Activated naive CD4-positive, alpha-beta T cell treated with Interleukin-2 at 50 U/mL for 16 hours (primary cell): ENCODE results near the gene RNF123.
"Not testable (repeated sequence)": the region's sequence is repeated elsewhere in the genome, so short reads cannot be mapped to it uniquely, and the experiment has no call there.

Source experiments
- DNase-seq: peaks from one replicate; pipeline ENCODE4 v3.0.0-alpha.2; 2020

The RNF123 gene

GRCh38 chr3:49683162-49683561, 6.2 kb upstream of the RNF123 start:
- DNase-seq = no peak

- DNase-seq = not testable (repeated sequence)
Observed at GRCh38 chr3:49684453-49684852, 4.9 kb upstream of the RNF123 start.

- not testable (repeated sequence) for DNase-seq
Observed at GRCh38 chr3:49685103-49685502, 4.3 kb upstream of the RNF123 start.

- not testable (repeated sequence) for DNase-seq
Observed at GRCh38 chr3:49685846-49686245, 3.5 kb upstream of the RNF123 start.

GRCh38 chr3:49686346-49686745, 3.0 kb upstream of the RNF123 start:
- peak; percentile 38 for DNase-seq

GRCh38 chr3:49686769-49687423, 2.5 kb upstream of the RNF123 start:
- DNase-seq = peak; percentile 50

- not testable (repeated sequence) for DNase-seq
Observed at GRCh38 chr3:49687424-49687795, 1.9 kb upstream of the RNF123 start.

GRCh38 chr3:49688338-49689045, 865 bp upstream of the RNF123 start:
- not testable (repeated sequence) for DNase-seq

- DNase-seq = not testable (repeated sequence)
Observed at GRCh38 chr3:49689908-49690624, 709 bp downstream of the RNF123 start.

GRCh38 chr3:49690856-49691255, 1.5 kb downstream of the RNF123 start:
- DNase-seq = not testable (repeated sequence)

- not testable (repeated sequence) for DNase-seq
Observed at GRCh38 chr3:49691481-49691880, 2.1 kb downstream of the RNF123 start.

- DNase-seq = not testable (repeated sequence)
Observed at GRCh38 chr3:49694409-49695070, 5.2 kb downstream of the RNF123 start.

- DNase-seq = not testable (repeated sequence)
Observed at GRCh38 chr3:49695350-49696015, 6.1 kb downstream of the RNF123 start.

- DNase-seq = no peak
Observed at GRCh38 chr3:49699281-49699979, 10.1 kb downstream of the RNF123 start.

GRCh38 chr3:49700014-49700413, 10.7 kb downstream of the RNF123 start:
- DNase-seq = no peak

GRCh38 chr3:49700453-49701128, 11.2 kb downstream of the RNF123 start:
- no peak for DNase-seq

- no peak for DNase-seq
Observed at GRCh38 chr3:49701388-49702077, 12.2 kb downstream of the RNF123 start.

GRCh38 chr3:49702672-49703071, 13.3 kb downstream of the RNF123 start:
- DNase-seq = no peak

GRCh38 chr3:49703443-49703927, 14.1 kb downstream of the RNF123 start:
- DNase-seq = peak; percentile 70

- DNase-seq = no peak
Observed at GRCh38 chr3:49703956-49704355, 14.6 kb downstream of the RNF123 start.

GRCh38 chr3:49704629-49705028, 15.3 kb downstream of the RNF123 start:
- no peak for DNase-seq
